ENCODE results near the gene TCF7L1. TPM values are rescaled to one million over a fixed set of nuclear protein-coding genes. Genes with fewer than 3 reads are reported as not detected.
A peak's percentile ranks its signal among the peaks of the same experiment; 100 is the strongest.

TCF7L1 gene
- polyA plus RNA-seq, 3 donors: 0.05 to 0.09 TPM; not detected in 1

- Mint-ChIP-seq H3K9me3 (no peaks in the 10 kb centered on the region), H3K4me3 (peak overlapping the region; percentile 95 to 100), H3K4me1 (peaks cover 33% of the 10 kb centered on the region), H3K27me3 (ENCODE audit: low read depth in 3 of 3) (peaks cover 0 to 4% (median 0%) of the 10 kb centered on the region in 3 donors), H3K27ac (peak overlapping the region; percentile 93 to 100 (median 97)), H3K36me3 (peaks cover 50 to 54% of the 10 kb centered on the region in 2 donors)
- WGBS (ENCODE audit: insufficient coverage): 47% methylated on average over 10 of the region's 16 CpGs
- Histone ChIP-seq H3K4me2 (replicated peaks; ENCODE audit: extremely low read depth, low read length, poor library complexity, severe bottlenecking) (peak overlapping the region; percentile 84), H2AFZ (ENCODE audit: insufficient read depth, low read depth, low read length, poor library complexity, severe bottlenecking) (peak overlapping the region; percentile 91), H3K79me2 (ENCODE audit: insufficient read depth, low read length) (peaks cover 46% of the 10 kb centered on the region), H3K9me3 (replicated peaks in 1 of 2; ENCODE audit: control insufficient read depth in 1 of 2, insufficient read depth in 1 of 2, low read length in 2 of 2) (no peaks in the 10 kb centered on the region), H3K27me3 (ENCODE audit: control insufficient read depth in 2 of 2, insufficient read depth in 2 of 2, low read length in 2 of 2) (no peaks in the 10 kb centered on the region), H4K20me1 (ENCODE audit: insufficient read depth, low read length) (no peaks in the 10 kb centered on the region), H3K4me3 (replicated peaks in 1 of 3; ENCODE audit: low read depth in 2 of 3, low read length in 3 of 3) (peak overlapping the region; percentile 78 to 93 (median 88)), H3K36me3 (replicated peaks in 1 of 2; ENCODE audit: control insufficient read depth in 1 of 2, insufficient read depth in 2 of 2, low read length in 2 of 2) (peaks cover 39 to 61% of the 10 kb centered on the region in 2 donors), H3K4me1 (ENCODE audit: control insufficient read depth in 1 of 2, insufficient read depth in 2 of 2, low read length in 2 of 2) (peaks cover 14 to 22% of the 10 kb centered on the region in 2 donors), H3K27ac (ENCODE audit: low read depth in 1 of 2, low read length in 2 of 2) (peak overlapping the region; percentile 67 to 91), H3K9ac (ENCODE audit: insufficient read depth, low read length, poor library complexity, severe bottlenecking) (peak overlapping the region; percentile 86)
- TF ChIP-seq, protein P1, sequence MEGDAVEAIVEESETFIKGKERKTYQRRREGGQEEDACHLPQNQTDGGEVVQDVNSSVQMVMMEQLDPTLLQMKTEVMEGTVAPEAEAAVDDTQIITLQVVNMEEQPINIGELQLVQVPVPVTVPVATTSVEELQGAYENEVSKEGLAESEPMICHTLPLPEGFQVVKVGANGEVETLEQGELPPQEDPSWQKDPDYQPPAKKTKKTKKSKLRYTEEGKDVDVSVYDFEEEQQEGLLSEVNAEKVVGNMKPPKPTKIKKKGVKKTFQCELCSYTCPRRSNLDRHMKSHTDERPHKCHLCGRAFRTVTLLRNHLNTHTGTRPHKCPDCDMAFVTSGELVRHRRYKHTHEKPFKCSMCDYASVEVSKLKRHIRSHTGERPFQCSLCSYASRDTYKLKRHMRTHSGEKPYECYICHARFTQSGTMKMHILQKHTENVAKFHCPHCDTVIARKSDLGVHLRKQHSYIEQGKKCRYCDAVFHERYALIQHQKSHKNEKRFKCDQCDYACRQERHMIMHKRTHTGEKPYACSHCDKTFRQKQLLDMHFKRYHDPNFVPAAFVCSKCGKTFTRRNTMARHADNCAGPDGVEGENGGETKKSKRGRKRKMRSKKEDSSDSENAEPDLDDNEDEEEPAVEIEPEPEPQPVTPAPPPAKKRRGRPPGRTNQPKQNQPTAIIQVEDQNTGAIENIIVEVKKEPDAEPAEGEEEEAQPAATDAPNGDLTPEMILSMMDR (IDR thresholded peaks at IDR 0.05): no peak
- intact Hi-C loops (cut with micrococcal nuclease): loop anchor here in 1 of 2 donors (2.0 kb wide), 1 partner anchor 27 kb away; the partner anchor contains the start of gene TGOLN2
- DNase-seq: peak in 2 of 3 donors; percentile 1 to 13
Measured at GRCh38 chr2:85353876-85354285, 220.7 kb downstream of the TCF7L1 start.

GRCh38 chr2:85354286-85355072 is 221.3 kb downstream of the TCF7L1 start, which contains the start of the genes ELMOD3 and RETSAT:
Gene ELMOD3, plus strand, starts transcription at chr2:85354769. Its CDS starts 2,430 bp downstream, at chr2:85357199.
Gene RETSAT, minus strand, starts transcription at chr2:85354528. Its CDS starts 21 bp downstream, at chr2:85354507.
- H3K27me3 Mint-ChIP-seq (ENCODE audit: low read depth in 3 of 3): peaks cover 0 to 4% (median 0%) of the 10 kb centered on the region in 3 donors
- H3K36me3 Mint-ChIP-seq: peaks cover 49 to 53% of the 10 kb centered on the region in 2 donors

More at GRCh38 chr2:85354286-85355072, 221.3 kb downstream of the TCF7L1 start, which contains the start of the genes ELMOD3 and RETSAT:
- peak; percentile 96 to 98 (median 97) for DNase-seq
- no peaks in the 10 kb centered on the region for H4K20me1 ChIP-seq (ENCODE audit: insufficient read depth, low read length)
- H3K36me3 ChIP-seq (replicated peaks in 1 of 2; ENCODE audit: control insufficient read depth in 1 of 2, insufficient read depth in 2 of 2, low read length in 2 of 2): peaks cover 36 to 61% of the 10 kb centered on the region in 2 donors
- Mint-ChIP-seq H3K9me3 (no peaks in the 10 kb centered on the region), H3K4me3 (peak within 1 kb of the TSS; percentile 95 to 100), H3K4me1 (peaks cover 33% of the 10 kb centered on the region), H3K27ac (peak within 1 kb of the TSS; percentile 94 to 100 (median 98))
- H3K27ac ChIP-seq (ENCODE audit: low read depth in 1 of 2, low read length in 2 of 2): peak within 1 kb of the TSS; percentile 67 to 91
- no peaks in the 10 kb centered on the region for H3K27me3 ChIP-seq (ENCODE audit: control insufficient read depth in 2 of 2, insufficient read depth in 2 of 2, low read length in 2 of 2)
- peaks cover 14 to 22% of the 10 kb centered on the region in 2 donors for H3K4me1 ChIP-seq (ENCODE audit: control insufficient read depth in 1 of 2, insufficient read depth in 2 of 2, low read length in 2 of 2)
- peak within 1 kb of the TSS; percentile 78 to 93 (median 88) for H3K4me3 ChIP-seq (replicated peaks in 1 of 3; ENCODE audit: low read depth in 2 of 3, low read length in 3 of 3)
- H3K4me2 ChIP-seq (replicated peaks; ENCODE audit: extremely low read depth, low read length, poor library complexity, severe bottlenecking): peak within 1 kb of the TSS; percentile 84
- H3K9ac ChIP-seq (ENCODE audit: insufficient read depth, low read length, poor library complexity, severe bottlenecking): peak within 1 kb of the TSS; percentile 86
- under 1% methylated on average over 42 of the region's 42 CpGs for WGBS (ENCODE audit: insufficient coverage)
- TF ChIP-seq, protein P1 (IDR thresholded peaks at IDR 0.05): no peak
- peaks cover 46% of the 10 kb centered on the region for H3K79me2 ChIP-seq (ENCODE audit: insufficient read depth, low read length)
- H3K9me3 ChIP-seq (replicated peaks in 1 of 2; ENCODE audit: control insufficient read depth in 1 of 2, insufficient read depth in 1 of 2, low read length in 2 of 2): no peaks in the 10 kb centered on the region
- intact Hi-C loops (cut with micrococcal nuclease): loop anchor here in 1 of 2 donors (2.0 kb wide), 1 partner anchor 28 kb away; the partner anchor contains the start of gene TGOLN2
- H2AFZ ChIP-seq (ENCODE audit: insufficient read depth, low read depth, low read length, poor library complexity, severe bottlenecking): peak within 1 kb of the TSS; percentile 91

Data from CD14-positive monocyte (primary cell).